Kidney (tissue), 14 donors: ENCODE results near the gene AJM1. TPM values are rescaled to one million over a fixed set of nuclear protein-coding genes. Genes with fewer than 3 reads are reported as not detected.

Experiments used
- DNase-seq, 5 donors: peaks; one replicate each; pipeline ENCODE4 v3.0.0-alpha.2; 2013 to 2020
- FAIRE-seq: peaks from 2 replicates; lab custom pipeline; 2012; peaks lifted over from hg19 to GRCh38; lab: Jason Lieb, UNC
- H3K27ac ChIP-seq, 2 donors: one replicate each; pipeline ENCODE4 v1.7.0; 2013; ENCODE audit warnings: low read depth in 2 of 2, low read length in 2 of 2, inconsistent platforms in 1 of 2
- H3K27me3 ChIP-seq: one replicate; pipeline ENCODE4 v1.7.1; 2013; ENCODE audit warnings: low read length, inconsistent platforms; ENCODE audit not compliant: control insufficient read depth, insufficient read depth
- H3K36me3 ChIP-seq, 3 donors: one replicate each; pipeline versions ENCODE4 v1.7.0 to v1.7.1; 2013; ENCODE audit warnings: low read length in 3 of 3, control low read depth in 1 of 3, inconsistent platforms in 1 of 3; ENCODE audit not compliant: insufficient read depth in 3 of 3, control insufficient read depth in 2 of 3
- H3K4me1 ChIP-seq, 3 donors: one replicate each; pipeline versions ENCODE4 v1.7.0 to v1.7.1; 2013; ENCODE audit warnings: low read length in 3 of 3, inconsistent platforms in 1 of 3, low read depth in 1 of 3; ENCODE audit not compliant: control insufficient read depth in 2 of 3, insufficient read depth in 2 of 3
- H3K4me3 ChIP-seq, 3 donors: one replicate each; pipeline versions ENCODE4 v1.7.0 to v1.8.1; 2013; ENCODE audit warnings: low read length in 3 of 3, control low read depth in 1 of 3, inconsistent platforms in 1 of 3
- H3K9ac ChIP-seq, 3 donors: one replicate each; pipeline versions ENCODE4 v1.7.0 to v1.7.1; 2013; ENCODE audit warnings: low read length in 3 of 3, control low read depth in 1 of 3, inconsistent platforms in 1 of 3
- H3K9me3 ChIP-seq, 3 donors: one replicate each; pipeline versions ENCODE4 v1.7.0 to v1.7.1; 2013; ENCODE audit warnings: low read length in 3 of 3, control low read depth in 1 of 3, inconsistent platforms in 1 of 3; ENCODE audit not compliant: control insufficient read depth in 2 of 3, insufficient read depth in 1 of 3
- intact Hi-C: fragments of 100-400 bp; cut with DNase I; formaldehyde crosslinking; loops from one replicate; pipeline ENCODE4 v1.11.1; 2022
- polyA plus RNA-seq: library from polyadenylated mRNA; stranded (reverse); fragments of 350-450 nt; fragmentation: Illumina TruSeq; extraction: RNeasy Lipid Tissue Mini Kit (QIAGEN cat#74804); gene quantifications from one replicate; pipeline ENCODE4 v1.2.3, GENCODE V29; 2014; ENCODE audit warnings: low read depth, low replicate concordance; ENCODE audit not compliant: insufficient read depth
- total RNA-seq: library from RNA; stranded (reverse); fragmentation: NEBNext Ultra II Directional; extraction: Animal tissue kit (Norgen Biotek cat#: 25700); gene quantifications from one replicate; pipeline ENCODE4 v1.2.1, GENCODE V29; 2021
- TF ChIP-seq, protein P1 (sequence below): IDR thresholded peaks from 3 replicates; pipeline ENCODE4 v1.5.1; 2012; ENCODE audit warnings: mild to moderate bottlenecking, moderate library complexity, borderline replicate concordance; ENCODE audit not compliant: insufficient read depth; ENCODE audit errors: extremely low read depth
- donor health status: control.
- donor health status: control.
- donor health status: control.
- donor health status: control.
- donor health status: control.
- donor health status: DM: yes; HTN: yes; CAD: no.
- donor health status: Normal renal cell carcinoma (clear cell type).

The AJM1 gene
- total and polyA plus RNA-seq, 2 donors from 2014 or later, result 2.5 to 5.3 TPM

DNA sequence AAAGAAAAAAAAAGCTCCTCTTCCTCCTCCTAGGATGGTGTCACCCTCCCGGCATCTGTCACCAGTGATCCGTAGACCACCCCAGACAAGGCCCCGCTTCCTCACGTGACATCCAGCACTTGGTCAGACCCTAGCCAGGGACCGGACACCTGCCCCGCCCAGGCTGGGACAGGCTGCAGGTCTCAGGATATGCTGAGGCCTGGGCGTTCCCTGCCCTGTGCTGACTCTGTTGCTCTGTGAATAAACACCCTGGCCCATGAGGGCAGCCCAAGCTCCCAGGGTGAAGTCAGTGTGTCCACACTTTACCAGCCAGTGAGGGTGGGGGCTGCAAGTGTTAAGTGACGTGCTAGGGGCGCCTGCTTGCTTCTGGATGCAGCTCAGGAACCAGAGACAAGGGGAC is 18.3 kb downstream of the AJM1 start:
- DNase-seq (no peak), FAIRE-seq (no peak)
- Histone ChIP-seq H3K4me3 (no peak overlapping the region), H3K9me3 (no peaks in the 10 kb centered on the region), H3K4me1 (peaks cover 0 to 27% (median 19%) of the 10 kb centered on the region in 3 donors), H3K27me3 (no peaks in the 10 kb centered on the region), H3K9ac (no peak overlapping the region), H3K27ac (no peak overlapping the region), H3K36me3 (peaks cover 0 to 23% (median 12%) of the 10 kb centered on the region in 3 donors)
- intact Hi-C loops, result no loop called here
- TF ChIP-seq, protein P1, sequence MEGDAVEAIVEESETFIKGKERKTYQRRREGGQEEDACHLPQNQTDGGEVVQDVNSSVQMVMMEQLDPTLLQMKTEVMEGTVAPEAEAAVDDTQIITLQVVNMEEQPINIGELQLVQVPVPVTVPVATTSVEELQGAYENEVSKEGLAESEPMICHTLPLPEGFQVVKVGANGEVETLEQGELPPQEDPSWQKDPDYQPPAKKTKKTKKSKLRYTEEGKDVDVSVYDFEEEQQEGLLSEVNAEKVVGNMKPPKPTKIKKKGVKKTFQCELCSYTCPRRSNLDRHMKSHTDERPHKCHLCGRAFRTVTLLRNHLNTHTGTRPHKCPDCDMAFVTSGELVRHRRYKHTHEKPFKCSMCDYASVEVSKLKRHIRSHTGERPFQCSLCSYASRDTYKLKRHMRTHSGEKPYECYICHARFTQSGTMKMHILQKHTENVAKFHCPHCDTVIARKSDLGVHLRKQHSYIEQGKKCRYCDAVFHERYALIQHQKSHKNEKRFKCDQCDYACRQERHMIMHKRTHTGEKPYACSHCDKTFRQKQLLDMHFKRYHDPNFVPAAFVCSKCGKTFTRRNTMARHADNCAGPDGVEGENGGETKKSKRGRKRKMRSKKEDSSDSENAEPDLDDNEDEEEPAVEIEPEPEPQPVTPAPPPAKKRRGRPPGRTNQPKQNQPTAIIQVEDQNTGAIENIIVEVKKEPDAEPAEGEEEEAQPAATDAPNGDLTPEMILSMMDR, result no peak

DNA sequence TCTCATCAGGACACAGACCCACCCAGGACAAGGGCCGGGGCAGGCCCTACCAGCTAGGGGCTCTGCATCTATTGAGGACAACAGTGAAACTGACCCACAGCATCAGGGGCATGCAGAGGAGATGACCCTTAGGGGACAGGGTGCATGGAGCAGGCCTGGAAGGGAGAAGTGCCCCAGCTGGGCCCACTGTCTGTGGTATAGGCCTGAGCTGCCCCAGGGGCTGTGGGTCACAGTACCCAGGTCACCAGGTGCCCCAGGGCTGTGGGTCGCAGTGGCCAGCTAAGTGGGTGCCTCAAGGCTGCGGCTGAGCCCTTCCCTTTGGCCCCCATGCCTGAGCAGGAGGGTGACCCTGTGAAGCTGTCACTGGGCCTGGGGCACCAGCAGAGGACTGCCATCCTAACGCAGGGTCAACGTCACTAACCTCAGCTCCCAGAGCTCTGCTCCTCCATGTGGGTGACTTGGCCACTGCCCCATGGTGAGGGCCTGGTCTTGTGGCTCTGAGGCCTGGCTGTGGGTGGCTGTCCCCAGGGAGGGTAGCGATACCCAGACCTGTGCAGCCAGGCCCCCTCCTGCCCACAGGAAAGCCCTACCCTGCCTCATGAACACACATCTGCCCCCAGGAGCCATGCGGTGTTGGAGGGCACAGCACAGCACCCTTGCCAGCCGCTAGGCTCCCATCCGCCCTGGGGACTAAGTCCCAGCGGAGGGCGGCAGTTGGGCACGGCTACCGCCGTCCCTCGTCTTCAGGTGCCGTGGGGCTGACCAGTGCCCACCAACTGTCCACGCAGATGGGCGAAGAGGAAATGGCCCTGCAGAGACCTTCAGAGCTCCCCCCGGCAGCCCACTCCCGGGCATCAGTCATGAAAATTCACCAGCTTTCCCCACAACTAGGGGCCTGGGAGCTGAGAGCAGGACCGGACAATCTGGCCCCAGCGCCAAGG is 18.9 kb downstream of the AJM1 start:
- no peak for FAIRE-seq
- TF ChIP-seq, protein P1, result no peak
- no peak for DNase-seq
- H3K4me3 ChIP-seq, result no peak overlapping the region
- H3K27me3 ChIP-seq, result no peaks in the 10 kb centered on the region
- no peak overlapping the region for H3K27ac ChIP-seq
- intact Hi-C loops, result no loop called here
- peaks cover 0 to 24% (median 19%) of the 10 kb centered on the region in 3 donors for H3K4me1 ChIP-seq
- no peaks in the 10 kb centered on the region for H3K9me3 ChIP-seq
- H3K9ac ChIP-seq, result no peak overlapping the region
- H3K36me3 ChIP-seq, result peaks cover 0 to 23% (median 12%) of the 10 kb centered on the region in 3 donors

DNA sequence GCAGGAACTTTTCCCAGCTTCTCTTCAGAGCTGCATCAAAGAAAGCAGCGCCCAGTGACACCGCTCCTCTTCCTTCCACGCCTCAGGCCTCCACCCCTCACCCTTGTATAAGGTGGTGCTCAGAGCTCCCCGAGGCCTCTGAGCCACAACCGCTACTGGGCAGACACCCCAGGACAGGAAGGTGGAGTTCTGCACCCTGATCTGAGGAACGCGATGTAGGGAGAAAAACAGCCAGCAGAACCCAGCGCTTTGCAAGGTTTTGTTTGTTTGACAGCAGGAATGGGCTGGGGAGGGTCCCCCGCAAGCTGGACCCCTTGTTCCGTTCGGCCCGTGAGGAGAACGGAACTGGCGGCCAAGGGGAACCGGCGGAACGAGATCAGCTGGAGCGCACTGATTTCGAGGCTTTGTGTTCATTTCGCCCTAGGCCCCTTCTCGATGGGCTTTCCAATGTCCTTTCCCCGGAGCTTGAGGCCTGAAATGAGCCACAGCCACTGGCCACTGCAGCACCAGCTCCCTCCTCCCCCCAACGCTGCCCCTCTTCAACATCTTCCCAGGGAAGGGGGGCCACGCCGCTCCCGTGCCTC is 19.7 kb downstream of the AJM1 start:
- intact Hi-C loops, result no loop called here

More for the DNA sequence above, 19.7 kb downstream of the AJM1 start:
- DNase-seq (no peak), FAIRE-seq (no peak)
- no peak overlapping the region for H3K9ac ChIP-seq
- peaks cover 0 to 23% (median 12%) of the 10 kb centered on the region in 3 donors for H3K36me3 ChIP-seq
- H3K27me3 ChIP-seq, result no peaks in the 10 kb centered on the region
- H3K4me1 ChIP-seq, result peaks cover 0 to 22% (median 15%) of the 10 kb centered on the region in 3 donors
- H3K27ac ChIP-seq, result no peak overlapping the region
- H3K9me3 ChIP-seq, result no peaks in the 10 kb centered on the region
- H3K4me3 ChIP-seq, result no peak overlapping the region
- TF ChIP-seq, protein P1, result no peak
